Endothelial cell of umbilical vein (primary cell): ENCODE measurements around the gene ITSN2. TPM values are rescaled to one million over a fixed set of nuclear protein-coding genes. Genes with fewer than 3 reads are reported as not detected.

Experiments
- BruUV-seq: library from RNA; stranded (reverse); fragments of 400-500 nt; replicated peaks from 2 replicates; lab custom pipeline; 2021; lab: Mats Ljungman, UMichigan
- CTCF ChIA-PET: fragments of 300-600, 350-600 bp; sonication (Branson Sonifier 250); formaldehyde crosslinking; loops from one replicate; lab custom pipeline; 2021; ENCODE audit warnings: antibody characterized with exemption, inconsistent platforms; lab: Charles Lee
- POLR2A ChIA-PET: fragments of 300-600, 350-600 bp; sonication (Branson Sonifier 250); formaldehyde crosslinking; loops from one replicate; lab custom pipeline; 2021; ENCODE audit warnings: antibody characterized with exemption, inconsistent platforms; lab: Charles Lee
- DNase-seq: peaks from one replicate; pipeline ENCODE4 v3.0.0-alpha.2; 2011; ENCODE audit warnings: low read depth, low spot score
- FAIRE-seq: peaks from 2 replicates; lab custom pipeline; 2011; peaks lifted over from hg19 to GRCh38; lab: Jason Lieb, UNC
- H2AFZ ChIP-seq: 2 replicates; pipeline ENCODE4 v1.6.0; 2012; ENCODE audit warnings: low read depth, low read length, control low read depth, inconsistent platforms
- H3K27ac ChIP-seq: 2 replicates; pipeline ENCODE4 v1.5.1; 2011; ENCODE audit warnings: low read depth, mild to moderate bottlenecking, control low read depth, low read length, moderate library complexity; ENCODE audit not compliant: insufficient read depth
- H3K27me3 ChIP-seq, 2 experiments: 2 replicates each; pipeline versions ENCODE4 v1.6.0 to v1.6.1; 2011; ENCODE audit warnings: low read length in 2 of 2, mixed read lengths in 1 of 2; ENCODE audit not compliant: control insufficient read depth in 2 of 2, insufficient read depth in 2 of 2
- H3K36me3 ChIP-seq, 2 experiments: 2 replicates in 1 of 2; 3 replicates in 1 of 2; pipeline ENCODE4 v1.5.1; 2011; ENCODE audit warnings: low read length in 2 of 2, mild to moderate bottlenecking in 1 of 2, moderate library complexity in 1 of 2; ENCODE audit not compliant: control insufficient read depth in 2 of 2, insufficient read depth in 2 of 2; ENCODE audit errors: extremely low read depth in 1 of 2
- H3K4me1 ChIP-seq: 3 replicates; pipeline ENCODE4 v1.5.1; 2011; ENCODE audit warnings: mild to moderate bottlenecking, low read length; ENCODE audit not compliant: control insufficient read depth, insufficient read depth; ENCODE audit errors: extremely low read depth
- H3K4me2 ChIP-seq: 2 replicates; pipeline ENCODE4 v1.6.1; 2011; ENCODE audit warnings: low read length, control low read depth, mixed read lengths; ENCODE audit not compliant: insufficient read depth
- H3K4me3 ChIP-seq, 3 experiments: fragments of 200-600 bp in 1 of 3; sonication (generic), shearing (Covaris generic) in 1 of 3; replicated peaks in 1 of 3; 2 replicates each; pipeline ENCODE4 v1.5.1; 2011 to 2016; ENCODE audit warnings: control low read depth in 3 of 3, low read length in 3 of 3, mild to moderate bottlenecking in 2 of 3, inconsistent platforms in 1 of 3, low read depth in 1 of 3, moderate library complexity in 1 of 3; ENCODE audit not compliant: insufficient read depth in 1 of 3
- H3K79me2 ChIP-seq: 2 replicates; pipeline ENCODE4 v1.6.0; 2012; ENCODE audit warnings: low read length, inconsistent platforms; ENCODE audit not compliant: control insufficient read depth, insufficient read depth
- H3K9ac ChIP-seq: replicated peaks from 2 replicates; pipeline ENCODE3; 2011; ENCODE audit warnings: low read length, control low read depth; ENCODE audit not compliant: insufficient read depth; ENCODE audit errors: extremely low read depth
- H3K9me1 ChIP-seq: replicated peaks from 3 replicates; pipeline ENCODE4 v1.6.0; 2011; ENCODE audit warnings: mild to moderate bottlenecking, low read length; ENCODE audit not compliant: control insufficient read depth, insufficient read depth; ENCODE audit errors: extremely low read depth
- H3K9me3 ChIP-seq: replicated peaks from 2 replicates; pipeline ENCODE4 v1.5.1; 2012; ENCODE audit warnings: low read length, inconsistent platforms; ENCODE audit not compliant: control insufficient read depth, insufficient read depth
- H4K20me1 ChIP-seq: replicated peaks from 2 replicates; pipeline ENCODE3; 2011; ENCODE audit warnings: mild to moderate bottlenecking, low read length; ENCODE audit not compliant: control insufficient read depth, insufficient read depth; ENCODE audit errors: extremely low read depth
- EZH2 ChIP-seq: IDR thresholded peaks from 2 replicates; pipeline ENCODE4 v1.6.1; 2012; ENCODE audit warnings: borderline replicate concordance, low read depth, mild to moderate bottlenecking, moderate library complexity, low read length, inconsistent platforms; ENCODE audit not compliant: severe bottlenecking
- FOS ChIP-seq: IDR thresholded peaks from 2 replicates; pipeline ENCODE4 v1.6.1; 2011; ENCODE audit warnings: mild to moderate bottlenecking, low read length, moderate library complexity, borderline replicate concordance; ENCODE audit not compliant: insufficient read depth
- GATA2 ChIP-seq: IDR thresholded peaks from 2 replicates; pipeline ENCODE4 v1.7.0; 2011; ENCODE audit warnings: low read depth, mild to moderate bottlenecking, moderate library complexity, mixed read lengths, low read length; ENCODE audit not compliant: insufficient read length, insufficient read depth
- MYC ChIP-seq: IDR thresholded peaks from one replicate; pipeline ENCODE4 v1.6.1; 2011; ENCODE audit warnings: mild to moderate bottlenecking, low read depth, low read length
- POLR2AphosphoS5 ChIP-seq: IDR thresholded peaks from 2 replicates; pipeline ENCODE4 v1.6.1; 2012; ENCODE audit warnings: low read depth, mild to moderate bottlenecking, control low read depth, low read length, moderate library complexity; ENCODE audit not compliant: insufficient read depth
- dilution Hi-C: fragments of 300-500 bp; cut with MboI; formaldehyde crosslinking; loops from one replicate; pipeline ENCODE4 v1.15.0; 2019; ENCODE audit warnings: low sequenced_read_pairs; ENCODE audit not compliant: extremely low pct_ligation_motif_present
- intact Hi-C: fragments of 100-400 bp; cut with micrococcal nuclease; formaldehyde crosslinking; loops from one replicate; pipeline ENCODE4 v1.10.0; 2022
- polyA plus RNA-seq, 4 experiments: library from polyadenylated mRNA; depleted of rRNA in 3 of 4; stranded (reverse) in 3 of 4; unstranded in 1 of 4; fragments of >200 nt; gene quantifications; 2 replicates each; pipeline versions ENCODE4 v1.2.1 to v1.2.3, GENCODE V29; 2011 to 2012; ENCODE audit warnings: missing spikeins in 1 of 4
- total RNA-seq: library from RNA; stranded (reverse); gene quantifications from 2 replicates; pipeline ENCODE4 v1.2.3, GENCODE V29; 2021
- TF ChIP-seq, protein P1 (sequence below): IDR thresholded peaks from 2 replicates; pipeline ENCODE4 v1.6.1; 2011; ENCODE audit not compliant: insufficient read depth, insufficient read length
- TF ChIP-seq, protein P2 (sequence below), 2 donors: IDR thresholded peaks; 1 replicate in 1 of 2; 2 replicates in 1 of 2; pipeline ENCODE4 v1.5.1; 2011; ENCODE audit warnings: low read length in 2 of 2, mild to moderate bottlenecking in 2 of 2, moderate library complexity in 2 of 2, control low read depth in 1 of 2, inconsistent platforms in 1 of 2, low read depth in 1 of 2; ENCODE audit not compliant: insufficient read depth in 1 of 2; ENCODE audit errors: extremely low read depth in 1 of 2

Gene ITSN2
- total and polyA plus RNA-seq, 2 donors (not counting 3 experiments of a cell fraction or from before 2014, with no cell fraction given), result 30.5 to 56.8 TPM

DNA sequence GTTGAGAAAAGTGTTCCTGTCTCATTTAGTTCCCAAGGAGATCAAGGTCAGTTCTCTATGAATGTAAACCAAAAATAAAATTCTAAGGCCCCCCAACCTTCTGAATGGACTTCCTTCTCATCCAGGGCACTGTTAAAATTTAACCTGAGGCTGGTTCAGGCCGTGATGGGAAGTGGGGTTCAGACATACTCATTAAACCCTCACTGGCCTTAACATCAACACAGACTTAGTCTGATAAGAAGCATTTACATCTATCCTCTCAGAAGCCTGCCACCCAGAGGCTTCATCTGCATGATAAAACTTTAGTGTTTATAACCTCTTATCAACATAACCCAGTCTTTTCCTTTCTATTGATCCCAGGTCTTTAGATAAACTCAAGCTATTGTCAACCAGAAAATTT, 22.4 kb downstream of the ITSN2 start:
- H3K4me2 ChIP-seq, result no peak overlapping the region
- no peaks in the 10 kb centered on the region for H3K9me1 ChIP-seq
- no peak overlapping the region for H3K27ac ChIP-seq
- ChIA-PET POLR2A (interaction anchor here (0.7 kb wide), 1 partner anchor 9 kb away, joined by 13 read pairs; no protein-coding TSS in a partner anchor), CTCF (interaction anchor here (0.6 to 1.7 kb wide), 5 partner anchors 8 to 260 kb away, joined by 3 to 4 read pairs (median 4); no protein-coding TSS in a partner anchor)
- no peak overlapping the region for H2AFZ ChIP-seq
- no peaks in the 10 kb centered on the region for H3K9me3 ChIP-seq
- H3K4me3 ChIP-seq, result no peak overlapping the region
- DNase-seq (peak; percentile 63), FAIRE-seq (no peak)
- H3K4me1 ChIP-seq, result peaks cover 13% of the 10 kb centered on the region
- H4K20me1 ChIP-seq, result peaks cover 8% of the 10 kb centered on the region
- no TSS peak for BruUV-seq
- intact Hi-C loops (no loop called here), dilution Hi-C loops (no loop called here)
- H3K36me3 ChIP-seq, result no peaks in the 10 kb centered on the region
- peaks cover 60% of the 10 kb centered on the region for H3K79me2 ChIP-seq
- no peak overlapping the region for H3K9ac ChIP-seq
- no peaks in the 10 kb centered on the region for H3K27me3 ChIP-seq
- TF ChIP-seq MYC, result no peak
- TF ChIP-seq GATA2, result no peak
- no peak for TF ChIP-seq POLR2AphosphoS5
- TF ChIP-seq, protein P1, sequence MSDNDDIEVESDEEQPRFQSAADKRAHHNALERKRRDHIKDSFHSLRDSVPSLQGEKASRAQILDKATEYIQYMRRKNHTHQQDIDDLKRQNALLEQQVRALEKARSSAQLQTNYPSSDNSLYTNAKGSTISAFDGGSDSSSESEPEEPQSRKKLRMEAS, result no peak
- TF ChIP-seq EZH2, result no peak
- no peak for TF ChIP-seq FOS
- TF ChIP-seq, protein P2, sequence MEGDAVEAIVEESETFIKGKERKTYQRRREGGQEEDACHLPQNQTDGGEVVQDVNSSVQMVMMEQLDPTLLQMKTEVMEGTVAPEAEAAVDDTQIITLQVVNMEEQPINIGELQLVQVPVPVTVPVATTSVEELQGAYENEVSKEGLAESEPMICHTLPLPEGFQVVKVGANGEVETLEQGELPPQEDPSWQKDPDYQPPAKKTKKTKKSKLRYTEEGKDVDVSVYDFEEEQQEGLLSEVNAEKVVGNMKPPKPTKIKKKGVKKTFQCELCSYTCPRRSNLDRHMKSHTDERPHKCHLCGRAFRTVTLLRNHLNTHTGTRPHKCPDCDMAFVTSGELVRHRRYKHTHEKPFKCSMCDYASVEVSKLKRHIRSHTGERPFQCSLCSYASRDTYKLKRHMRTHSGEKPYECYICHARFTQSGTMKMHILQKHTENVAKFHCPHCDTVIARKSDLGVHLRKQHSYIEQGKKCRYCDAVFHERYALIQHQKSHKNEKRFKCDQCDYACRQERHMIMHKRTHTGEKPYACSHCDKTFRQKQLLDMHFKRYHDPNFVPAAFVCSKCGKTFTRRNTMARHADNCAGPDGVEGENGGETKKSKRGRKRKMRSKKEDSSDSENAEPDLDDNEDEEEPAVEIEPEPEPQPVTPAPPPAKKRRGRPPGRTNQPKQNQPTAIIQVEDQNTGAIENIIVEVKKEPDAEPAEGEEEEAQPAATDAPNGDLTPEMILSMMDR (IDR thresholded peaks at IDR 0.05; ENCODE audit: extremely low read depth in 1 of 2, insufficient read depth in 1 of 2, low read depth in 1 of 2, low read length in 2 of 2), result no peak
